HG03354 (cell line): Measurements from ENCODE around the gene NFYB.
"Not testable (repeated sequence)": the region's sequence is repeated elsewhere in the genome, so short reads cannot be mapped to it uniquely, and the experiment has no call there.

ENCODE experiments used
- ATAC-seq: cut with Tn5 transposase; IDR thresholded peaks from one replicate; pipeline ENCODE4 v1.9.1; 2021; ENCODE audit warnings: mild to moderate bottlenecking; ENCODE audit not compliant: unreplicated experiment, poor library complexity, severe bottlenecking

Gene NFYB

DNA sequence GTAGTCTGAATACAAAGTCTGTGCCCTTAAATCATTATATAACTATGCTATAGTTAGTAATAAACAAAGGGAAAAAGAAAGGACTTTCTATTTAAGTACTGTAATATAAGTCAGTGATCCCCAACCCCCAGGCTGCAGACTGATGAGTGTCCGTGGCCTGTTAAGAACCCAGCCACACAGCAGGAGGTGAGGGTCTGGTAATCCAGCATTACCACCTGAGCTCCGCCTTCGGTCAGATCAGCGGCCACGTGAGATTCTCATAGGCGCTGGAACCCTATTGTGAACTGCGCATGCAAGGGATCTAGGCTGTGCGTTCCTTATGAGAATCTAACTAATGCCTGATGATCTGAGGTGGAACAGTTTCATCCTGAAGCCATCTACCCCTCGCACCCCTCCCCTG lies 15.7 kb downstream of the NFYB start:
- ATAC-seq, result no peak

DNA sequence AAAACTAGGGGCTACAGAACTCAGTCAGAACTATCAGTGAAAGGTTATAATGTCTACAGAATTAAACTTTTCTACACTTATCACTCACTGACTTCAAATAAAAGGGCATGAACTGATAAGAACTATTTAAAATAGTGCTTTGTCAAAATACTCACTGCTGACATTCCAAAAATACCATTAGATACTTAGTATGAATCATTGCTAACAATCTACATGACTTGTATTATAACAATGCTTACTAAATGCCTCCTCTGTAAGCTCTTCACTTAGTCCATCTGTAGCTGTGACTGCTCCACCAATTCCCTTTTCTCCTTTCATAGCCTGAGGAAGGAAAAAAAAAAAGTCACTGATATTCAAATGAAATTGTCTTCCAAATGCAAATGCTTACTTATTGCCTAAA lies 17.0 kb downstream of the NFYB start:
- ATAC-seq, result no peak

DNA sequence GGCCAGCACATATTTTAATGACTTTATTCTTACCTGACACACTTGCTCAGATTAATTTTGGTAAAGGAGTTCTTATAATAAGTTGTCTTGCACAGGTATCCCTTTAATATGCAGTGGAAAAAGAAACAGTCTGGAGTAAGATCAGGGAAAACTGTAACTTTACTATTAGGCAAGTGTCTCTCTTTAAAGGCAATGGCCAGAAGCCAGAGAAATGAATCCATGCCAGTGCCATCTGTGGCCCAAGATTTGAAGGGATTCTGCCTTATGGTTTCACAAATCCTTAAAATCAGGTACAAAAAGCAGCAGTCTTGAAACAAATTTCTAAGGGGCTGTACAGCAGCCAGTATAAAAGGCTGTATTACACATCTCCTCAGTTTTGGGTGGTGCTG lies 22.4 kb downstream of the NFYB start:
- no peak for ATAC-seq

DNA sequence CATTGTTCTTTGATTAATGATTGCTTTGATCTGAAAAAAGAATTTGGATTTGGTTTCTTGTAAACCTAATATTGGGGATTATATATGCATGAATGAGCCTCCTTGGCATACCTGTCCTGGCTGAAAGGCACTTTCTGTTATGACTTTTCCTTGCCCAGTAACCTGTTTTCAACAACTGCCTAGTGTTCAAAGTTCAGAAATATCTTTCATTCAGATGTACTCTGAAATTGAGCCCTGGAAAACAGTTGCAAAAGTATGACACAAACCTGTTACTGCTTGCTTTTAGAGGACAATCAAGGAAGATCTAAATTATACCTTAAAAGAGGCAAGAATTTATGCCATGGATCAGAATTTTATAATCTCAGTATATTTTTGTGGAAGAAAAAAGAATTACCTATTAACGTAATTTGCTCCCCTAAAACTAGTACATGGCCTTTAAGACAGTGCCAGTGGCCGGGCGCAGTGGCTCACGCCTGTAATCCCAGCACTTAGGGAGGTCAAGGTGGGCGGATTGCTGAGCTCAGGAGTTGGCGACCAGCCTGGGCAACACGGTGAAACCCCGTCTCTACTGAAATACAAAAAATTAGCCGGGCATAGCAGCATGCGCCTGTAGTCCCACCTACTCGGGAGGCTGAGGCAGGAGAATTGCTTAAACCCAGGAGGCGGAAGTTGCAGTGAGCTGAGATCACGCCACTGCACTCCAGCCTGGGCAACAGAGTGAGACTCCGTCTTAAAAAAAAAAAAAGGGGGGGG lies 23.0 kb downstream of the NFYB start:
- not testable (repeated sequence) for ATAC-seq

GRCh38 chr12:104109446-104110271 lies 28.4 kb downstream of the NFYB start:
- no peak for ATAC-seq

- ATAC-seq, result peak; percentile 83
Measured at GRCh38 chr12:104108755-104109445, 29.1 kb downstream of the NFYB start.

DNA sequence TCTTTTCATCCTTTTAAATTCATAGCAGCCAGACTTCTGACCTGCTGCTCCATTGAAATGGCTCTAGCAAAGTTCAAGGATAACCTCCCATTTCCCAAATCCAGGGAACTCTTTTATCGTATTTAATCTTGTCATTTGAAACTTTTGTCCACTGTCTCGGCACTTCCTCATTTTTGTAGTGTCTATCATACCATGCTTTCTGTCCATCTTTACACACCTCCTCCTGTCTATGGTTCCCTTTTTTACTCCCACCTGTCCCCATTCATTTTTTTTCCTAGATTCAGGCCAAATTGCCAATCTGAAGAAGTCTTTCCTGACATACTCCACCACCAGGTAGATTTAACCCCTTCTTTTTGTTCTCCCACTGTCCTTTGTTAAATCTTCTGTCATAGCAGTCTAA lies 31.0 kb downstream of the NFYB start:
- no peak for ATAC-seq

GRCh38 chr12:104105461-104105860 lies 32.5 kb downstream of the NFYB start:
- ATAC-seq, result no peak

DNA sequence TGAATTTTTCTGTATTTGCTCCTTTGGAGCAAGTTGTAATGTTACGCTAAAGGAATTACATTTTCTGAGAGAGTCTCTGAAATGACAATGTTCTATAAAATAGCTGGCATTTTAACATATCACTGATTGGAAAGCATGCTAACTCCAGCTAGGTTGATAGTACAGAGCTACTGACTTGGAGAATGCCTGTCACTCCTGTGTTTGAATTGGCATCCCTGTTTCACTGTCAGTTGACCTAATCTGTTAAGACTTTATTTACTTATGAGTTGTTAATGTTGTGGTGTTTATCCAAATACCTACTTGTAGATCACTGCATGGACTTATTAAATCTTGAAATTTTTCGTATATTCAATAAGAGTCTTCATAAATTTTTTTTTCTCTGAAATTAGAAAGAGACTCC lies 40.1 kb downstream of the NFYB start:
- no peak for ATAC-seq

DNA sequence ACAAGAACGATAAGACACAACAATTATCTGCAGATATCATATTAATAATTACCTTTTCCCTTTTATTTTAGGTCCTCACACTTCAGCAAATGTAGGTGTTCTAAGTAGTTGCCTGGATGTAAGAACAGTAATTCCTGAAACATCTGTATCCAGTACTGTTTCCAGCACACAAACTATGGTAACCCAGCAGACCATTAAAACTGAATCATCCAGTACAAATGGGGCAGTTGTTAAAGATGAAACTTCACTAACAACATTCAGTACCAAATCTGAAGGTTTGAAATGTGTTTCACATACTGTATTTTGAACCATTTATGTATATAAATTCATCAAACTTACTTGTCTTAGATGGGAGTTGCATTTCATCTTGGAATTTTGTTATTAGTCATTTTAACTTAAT lies 42.7 kb downstream of the NFYB start:
- no peak for ATAC-seq

GRCh38 chr12:104094284-104094683 lies 43.7 kb downstream of the NFYB start:
- ATAC-seq, result no peak

DNA sequence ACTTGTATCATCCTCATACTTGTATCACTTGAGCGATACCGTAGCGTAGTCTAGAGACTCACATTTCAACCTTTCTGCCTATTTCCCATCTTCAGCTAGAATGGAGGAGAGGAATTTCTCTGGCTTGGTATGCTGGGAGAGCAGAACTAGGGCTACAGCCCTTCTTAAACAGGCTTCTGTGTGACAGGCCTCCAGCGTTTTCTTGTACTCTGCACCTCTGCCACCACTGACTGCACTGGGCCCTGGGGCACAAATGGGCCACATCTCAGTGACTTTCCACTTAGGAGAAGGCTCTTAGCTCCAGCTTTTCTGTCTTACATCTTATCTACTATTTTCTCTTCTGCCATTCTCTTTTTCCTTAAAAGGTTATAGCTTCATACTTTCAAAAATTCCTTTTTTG lies 46.9 kb downstream of the NFYB start:
- ATAC-seq, result no peak

- ATAC-seq, result no peak
Measured at GRCh38 chr12:104090685-104091084, 47.3 kb downstream of the NFYB start.

GRCh38 chr12:104083769-104084475 lies 54.1 kb downstream of the NFYB start:
- peak; percentile 68 for ATAC-seq

DNA sequence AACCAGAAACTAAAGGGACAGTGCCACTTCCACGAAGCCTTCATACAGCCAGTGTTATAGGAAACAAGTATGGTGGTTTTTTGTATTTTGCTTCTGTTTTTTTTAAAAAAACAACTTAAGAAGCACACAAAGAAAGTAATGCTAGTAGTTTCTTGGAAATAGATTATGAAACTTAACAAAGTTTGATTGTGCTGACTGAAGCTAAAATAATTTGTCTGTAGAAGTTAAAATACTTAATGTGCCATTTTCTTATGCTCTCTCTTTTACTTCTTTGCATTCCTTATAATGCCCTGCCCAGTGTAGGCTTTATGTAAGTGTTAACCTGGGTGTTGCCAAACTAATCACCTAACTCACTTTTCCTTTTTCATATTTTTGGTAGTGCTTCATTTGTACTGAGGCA lies 57.2 kb downstream of the NFYB start:
- ATAC-seq, result no peak

DNA sequence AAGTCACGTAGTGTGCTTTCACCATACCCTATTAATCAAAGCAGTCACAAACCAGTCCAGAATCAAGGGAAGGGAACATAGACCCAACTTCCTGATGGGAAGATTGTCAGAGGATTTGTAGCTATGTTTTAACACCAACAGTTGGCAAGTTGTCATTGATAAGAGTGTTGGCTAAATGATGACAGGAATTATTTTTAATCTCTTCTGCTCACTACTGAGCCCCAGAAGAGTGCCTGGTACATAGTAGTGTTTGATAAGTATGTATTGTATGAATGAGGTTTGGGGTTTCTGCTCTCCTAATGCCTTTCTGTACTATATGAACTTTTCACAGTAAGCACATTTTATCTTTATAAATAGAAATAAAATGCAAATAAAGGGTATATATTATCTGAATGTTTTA lies 59.0 kb downstream of the NFYB start:
- ATAC-seq, result no peak

GRCh38 chr12:104073699-104074098 lies 64.3 kb downstream of the NFYB start:
- no peak for ATAC-seq

DNA sequence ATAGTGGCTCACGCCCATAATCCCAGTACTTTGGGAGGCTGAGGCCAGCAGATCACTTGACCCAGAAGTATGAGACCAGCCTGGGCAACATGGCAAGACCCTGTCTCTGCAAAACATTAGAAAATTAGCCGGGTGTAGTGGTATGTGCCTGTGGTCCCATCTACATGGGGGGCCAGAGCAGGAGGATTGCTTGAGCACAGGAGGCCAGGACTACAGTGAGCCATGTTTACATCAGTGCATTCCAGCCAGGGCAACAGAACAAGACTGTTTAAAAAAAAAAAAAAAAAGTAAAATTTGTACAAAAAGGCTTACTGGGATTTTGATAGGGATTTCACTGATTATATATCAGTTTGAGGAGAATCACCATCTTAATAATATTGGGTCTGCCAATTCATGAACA lies 65.9 kb downstream of the NFYB start:
- ATAC-seq, result no peak
